HCT116 (cell line): ENCODE data around the gene ZFP14. TPM values are rescaled to one million over a fixed set of nuclear protein-coding genes. Genes with fewer than 3 reads are reported as not detected.
"Not testable (repeated sequence)": the region's sequence is repeated elsewhere in the genome, so short reads cannot be mapped to it uniquely, and the experiment has no call there.

Experiments used
- ATAC-seq: fragments of 200-7000 bp; cut with Tn5 transposase; 2 replicates; pipeline ENCODE4 v1.9.1; 2020; ENCODE audit warnings: mild to moderate bottlenecking, moderate library complexity
- BruUV-seq: library from RNA; stranded (reverse); fragments of 400-500 nt; replicated peaks from 2 replicates; lab custom pipeline; 2021; lab: Mats Ljungman, UMichigan
- CTCF ChIA-PET: fragments of 300-600 bp; sonication (Branson Sonifier 250); formaldehyde crosslinking; loops from one replicate; lab custom pipeline; 2021; ENCODE audit warnings: antibody characterized with exemption; lab: Charles Lee
- POLR2A ChIA-PET: fragments of 300-600, 350-600 bp; sonication (Branson Sonifier 250); formaldehyde crosslinking; loops from one replicate; lab custom pipeline; 2021; ENCODE audit warnings: antibody characterized with exemption; lab: Charles Lee
- RAD21 ChIA-PET, 2 experiments: fragments of 300-600 bp; sonication (Branson Sonifier 250); formaldehyde crosslinking; loops; one replicate each; lab custom pipeline; 2023; ENCODE audit warnings: low total read pairs in 2 of 2; ENCODE audit not compliant: uncharacterized antibody in 2 of 2, unreplicated experiment in 2 of 2, low non-redundant PET in 1 of 2; lab: Charles Lee
- DNase-seq: peaks from one replicate; pipeline ENCODE4 v3.0.0-alpha.2; 2010; ENCODE audit warnings: low read depth, low spot score
- H2AFZ ChIP-seq: fragments of 200-600 bp; shearing (Covaris generic), sonication (generic); 2 replicates; pipeline ENCODE4 v1.6.1; 2017; ENCODE audit warnings: low read depth, mixed run types, mixed read lengths, antibody characterized with exemption, low read length; ENCODE audit not compliant: poor library complexity, severe bottlenecking
- H3K27ac ChIP-seq: 2 replicates; pipeline ENCODE4 v1.5.1; 2012; ENCODE audit warnings: low read depth, low read length
- H3K27me3 ChIP-seq: fragments of 200-600 bp; sonication (generic); 2 replicates; pipeline ENCODE4 v1.6.1; 2016; ENCODE audit warnings: mixed run types, low read length, mixed read lengths; ENCODE audit not compliant: insufficient read depth
- H3K36me3 ChIP-seq, 2 experiments: fragments of 200-500 bp in 1 of 2; fragments of 200-600 bp in 1 of 2; sonication (Bioruptor generic) in 1 of 2; sonication (generic) in 1 of 2; 2 replicates each; pipeline versions ENCODE4 v1.5.1 to v1.6.1; 2014 to 2016; ENCODE audit warnings: low read length in 2 of 2, inconsistent platforms in 1 of 2, mixed read lengths in 1 of 2, mixed run types in 1 of 2; ENCODE audit not compliant: insufficient read depth in 2 of 2, control insufficient read depth in 1 of 2
- H3K4me1 ChIP-seq, 2 experiments: fragments of 200-600 bp in 1 of 2; sonication (generic) in 1 of 2; 2 replicates each; pipeline versions ENCODE4 v1.5.1 to v1.6.1; 2012 to 2017; ENCODE audit warnings: low read length in 2 of 2, inconsistent platforms in 1 of 2, mild to moderate bottlenecking in 1 of 2, mixed read lengths in 1 of 2, mixed run types in 1 of 2, moderate library complexity in 1 of 2; ENCODE audit not compliant: insufficient read depth in 2 of 2, control insufficient read depth in 1 of 2
- H3K4me2 ChIP-seq: fragments of 200-600 bp; sonication (generic); 2 replicates; pipeline ENCODE4 v1.6.1; 2017; ENCODE audit warnings: mixed run types, low read length, mixed read lengths
- H3K4me3 ChIP-seq, 2 experiments: fragments of 200-600 bp in 1 of 2; sonication (generic) in 1 of 2; replicated peaks in 1 of 2; 2 replicates each; pipeline ENCODE4 v1.5.1; 2011 to 2016; ENCODE audit warnings: low read length in 2 of 2, control low read depth in 1 of 2, low read depth in 1 of 2, mild to moderate bottlenecking in 1 of 2, mixed read lengths in 1 of 2, mixed run types in 1 of 2
- H3K79me2 ChIP-seq: fragments of 200-600 bp; sonication (generic); 2 replicates; pipeline ENCODE4 v1.6.1; 2017; ENCODE audit warnings: mild to moderate bottlenecking, mixed run types, low read length, moderate library complexity, mixed read lengths; ENCODE audit not compliant: insufficient read depth
- H3K9ac ChIP-seq: fragments of 200-600 bp; sonication (generic); 2 replicates; pipeline ENCODE4 v1.6.1; 2016; ENCODE audit warnings: low read length, mixed read lengths
- H3K9me2 ChIP-seq: fragments of 200-600 bp; sonication (generic), shearing (Covaris generic); 2 replicates; pipeline ENCODE4 v1.6.1; 2017; ENCODE audit warnings: mixed run types, mild to moderate bottlenecking, moderate library complexity; ENCODE audit not compliant: insufficient read depth
- H3K9me3 ChIP-seq, 2 experiments: fragments of 200-500 bp in 1 of 2; fragments of 200-600 bp in 1 of 2; sonication (Bioruptor generic) in 1 of 2; sonication (generic) in 1 of 2; 2 replicates each; pipeline ENCODE4 v1.6.1; 2014 to 2017; ENCODE audit warnings: low read length in 2 of 2, mixed read lengths in 2 of 2, inconsistent platforms in 1 of 2, low read depth in 1 of 2, mild to moderate bottlenecking in 1 of 2, mixed run types in 1 of 2, moderate library complexity in 1 of 2; ENCODE audit not compliant: control insufficient read depth in 1 of 2, insufficient read depth in 1 of 2
- H4K20me1 ChIP-seq: fragments of 200-600 bp; sonication (generic), shearing (Covaris generic); 2 replicates; pipeline ENCODE4 v1.6.1; 2017; ENCODE audit warnings: mixed run types, mild to moderate bottlenecking, moderate library complexity; ENCODE audit not compliant: insufficient read depth
- EZH2 ChIP-seq: fragments of 200-600 bp; sonication (generic); IDR thresholded peaks from 2 replicates; pipeline ENCODE4 v1.6.1; 2017; ENCODE audit warnings: antibody characterized with exemption, mixed run types
- intact Hi-C: fragments of 100-400 bp; cut with micrococcal nuclease; formaldehyde crosslinking; loops from 2 replicates; pipeline ENCODE4 v1.10.0; 2022
- total RNA-seq: library from RNA; stranded (reverse); gene quantifications from one replicate; pipeline ENCODE4 v1.2.1, GENCODE V29; 2021; ENCODE audit not compliant: unreplicated experiment

The ZFP14 gene
- total RNA-seq, 1 experiment from 2014 or later: 2.8 TPM

DNA sequence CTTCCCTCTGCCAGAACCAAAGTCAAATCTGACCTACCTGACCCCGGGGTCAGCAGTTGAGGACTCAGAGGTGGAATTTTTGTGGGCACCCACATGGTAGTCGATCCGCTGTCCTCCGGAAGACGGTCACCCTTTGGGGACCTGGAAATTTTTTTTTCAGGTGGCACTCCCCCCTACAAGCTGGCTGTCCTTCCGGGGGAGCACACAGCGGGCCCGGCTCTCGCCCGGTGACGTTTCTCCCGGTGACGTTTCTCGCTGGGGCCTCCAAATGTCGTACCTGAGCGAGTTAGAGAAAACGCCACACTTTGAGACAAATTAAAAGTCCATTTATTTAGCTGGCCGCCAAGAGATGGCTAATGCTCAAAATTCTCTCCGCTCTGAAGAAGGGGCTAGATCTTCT is 48.8 kb downstream of the ZFP14 start:
- H3K9ac ChIP-seq: no peak overlapping the region
- no peaks in the 10 kb centered on the region for H4K20me1 ChIP-seq
- H3K27ac ChIP-seq: no peak overlapping the region
- H3K9me2 ChIP-seq: no peaks in the 10 kb centered on the region
- DNase-seq (no peak), ATAC-seq (no peak)
- ChIA-PET CTCF (no interaction called here), RAD21 (no interaction called here), POLR2A (no interaction called here)
- no peaks in the 10 kb centered on the region for H3K27me3 ChIP-seq
- H3K79me2 ChIP-seq: no peaks in the 10 kb centered on the region
- no peak for TF ChIP-seq EZH2
- no peak overlapping the region for H2AFZ ChIP-seq
- no TSS peak for BruUV-seq
- no peak overlapping the region for H3K4me2 ChIP-seq
- intact Hi-C loops: no loop called here
- H3K36me3 ChIP-seq: no peaks in the 10 kb centered on the region
- H3K9me3 ChIP-seq: peaks cover 0 to 2% of the 10 kb centered on the region in 2 experiments; a peak in 2 of 4 replicates
- no peak overlapping the region for H3K4me3 ChIP-seq
- H3K4me1 ChIP-seq: no peaks in the 10 kb centered on the region

DNA sequence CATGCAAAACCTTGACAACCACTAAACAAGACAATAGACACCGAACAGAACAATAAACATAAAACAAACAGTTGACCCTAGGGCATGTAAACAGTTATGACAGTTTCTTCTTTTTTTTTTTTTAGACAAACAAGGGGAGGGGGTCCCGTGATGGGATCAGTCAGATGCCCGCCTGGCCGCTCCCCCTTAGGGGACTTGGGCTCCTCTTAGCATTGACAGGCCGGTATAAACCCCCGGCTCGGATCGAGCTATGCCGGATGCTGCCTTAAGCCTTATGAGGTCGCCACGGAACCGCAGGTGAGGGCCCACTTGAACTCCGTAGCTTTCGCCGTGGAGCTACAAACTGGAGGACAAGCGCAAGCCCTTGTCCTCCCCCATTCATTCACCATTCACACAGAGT is 49.5 kb downstream of the ZFP14 start:
- BruUV-seq, H3K4me3 ChIP-seq, H2AFZ ChIP-seq, H4K20me1 ChIP-seq, H3K4me1 ChIP-seq, DNase-seq, H3K27me3 ChIP-seq, H3K4me2 ChIP-seq, CTCF ChIA-PET, H3K9ac ChIP-seq, H3K27ac ChIP-seq, intact Hi-C loops, RAD21 ChIA-PET, H3K9me2 ChIP-seq, H3K79me2 ChIP-seq, H3K9me3 ChIP-seq, POLR2A ChIA-PET, ATAC-seq, H3K36me3 ChIP-seq: not testable (repeated sequence)

DNA sequence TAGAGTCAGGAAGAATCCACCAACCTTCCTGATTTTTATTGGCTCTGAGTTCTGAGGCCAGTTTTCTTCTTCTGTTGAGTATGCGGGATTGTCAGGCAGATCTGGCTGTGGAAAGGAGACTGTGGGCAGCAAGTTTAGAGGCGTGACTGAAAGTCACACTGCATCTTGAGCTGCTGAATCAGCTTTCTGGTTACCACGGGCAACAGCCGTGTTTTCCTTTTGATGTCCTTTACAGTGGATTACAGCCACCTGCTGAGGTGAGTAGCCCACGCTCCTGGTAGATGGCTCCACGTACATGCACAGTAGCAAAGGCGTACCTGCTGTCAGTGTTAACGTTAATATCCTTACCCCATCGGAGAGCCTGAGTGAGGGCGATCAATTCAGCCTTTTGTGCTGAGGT is 52.4 kb downstream of the ZFP14 start:
- H3K36me3 ChIP-seq, H3K79me2 ChIP-seq, ATAC-seq, BruUV-seq, RAD21 ChIA-PET, H3K4me2 ChIP-seq, H3K9ac ChIP-seq, DNase-seq, H3K27me3 ChIP-seq, H3K4me3 ChIP-seq, H3K9me3 ChIP-seq, H3K9me2 ChIP-seq, H3K4me1 ChIP-seq, H2AFZ ChIP-seq, POLR2A ChIA-PET, intact Hi-C loops, H3K27ac ChIP-seq, CTCF ChIA-PET, H4K20me1 ChIP-seq: not testable (repeated sequence)

DNA sequence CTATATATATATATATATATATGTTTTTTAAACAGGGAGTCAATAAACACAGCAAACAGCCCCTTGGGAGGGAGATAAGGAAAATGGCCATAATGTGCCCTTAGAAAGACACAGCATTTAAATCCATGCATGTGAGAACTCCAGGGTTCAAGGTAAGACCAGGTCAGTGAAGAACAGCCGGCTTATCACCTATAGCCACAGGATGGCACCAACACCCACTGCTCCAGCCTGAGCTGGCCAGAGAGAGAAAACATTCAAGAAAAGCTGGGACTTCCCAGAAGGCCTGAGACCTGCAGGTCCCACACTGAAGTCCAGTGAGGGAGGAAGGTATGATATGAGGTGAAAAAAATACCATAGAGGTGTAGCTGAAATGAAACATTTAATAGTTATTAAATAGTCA is 63.8 kb downstream of the ZFP14 start:
- H3K4me3 ChIP-seq, H3K9me2 ChIP-seq, DNase-seq, CTCF ChIA-PET, POLR2A ChIA-PET, H2AFZ ChIP-seq, BruUV-seq, H3K27ac ChIP-seq, H3K79me2 ChIP-seq, H3K9me3 ChIP-seq, H4K20me1 ChIP-seq, H3K4me1 ChIP-seq, ATAC-seq, RAD21 ChIA-PET, H3K4me2 ChIP-seq, H3K9ac ChIP-seq, H3K27me3 ChIP-seq, intact Hi-C loops, H3K36me3 ChIP-seq: not testable (repeated sequence)
